Measurements from ENCODE around the gene CTSD. TPM values are rescaled to one million over a fixed set of nuclear protein-coding genes. Genes with fewer than 3 reads are reported as not detected.
A peak's percentile ranks its signal among the peaks of the same experiment; 100 is the strongest.

CTSD gene
- total RNA-seq, 2 donors from 2014 or later: 427 to 1,049 TPM

DNA sequence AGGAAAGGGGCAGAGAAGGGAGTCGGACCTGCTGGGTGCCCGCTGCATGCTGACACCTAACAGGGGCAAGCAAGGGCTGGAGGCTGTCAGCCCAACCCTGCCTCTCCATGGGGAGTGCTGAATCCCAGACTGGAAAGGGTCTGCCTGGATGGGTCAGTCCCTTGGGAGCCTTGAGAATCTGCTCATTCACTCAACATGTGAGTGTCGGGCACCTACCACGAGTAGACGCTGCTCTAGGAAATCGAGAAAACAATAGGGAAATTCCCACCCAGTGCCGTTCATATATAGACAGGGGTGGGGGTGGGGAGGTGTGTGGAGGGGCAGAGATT is 4.4 kb upstream of the CTSD start:
- H3K9me3 ChIP-seq: no peaks in the 10 kb centered on the region
- no peaks in the 10 kb centered on the region for H3K27me3 ChIP-seq (replicated peaks; ENCODE audit: insufficient read depth)
- H3K27ac ChIP-seq: no peak overlapping the region
- no peak overlapping the region for H3K4me3 ChIP-seq
- no peaks in the 10 kb centered on the region for H3K36me3 ChIP-seq
- ATAC-seq (ENCODE audit: insufficient number of reproducible peaks, low FRiP score, low read depth) (no peak), DNase-seq (ENCODE audit: low spot score) (no peak)
- TF ChIP-seq, protein P1, sequence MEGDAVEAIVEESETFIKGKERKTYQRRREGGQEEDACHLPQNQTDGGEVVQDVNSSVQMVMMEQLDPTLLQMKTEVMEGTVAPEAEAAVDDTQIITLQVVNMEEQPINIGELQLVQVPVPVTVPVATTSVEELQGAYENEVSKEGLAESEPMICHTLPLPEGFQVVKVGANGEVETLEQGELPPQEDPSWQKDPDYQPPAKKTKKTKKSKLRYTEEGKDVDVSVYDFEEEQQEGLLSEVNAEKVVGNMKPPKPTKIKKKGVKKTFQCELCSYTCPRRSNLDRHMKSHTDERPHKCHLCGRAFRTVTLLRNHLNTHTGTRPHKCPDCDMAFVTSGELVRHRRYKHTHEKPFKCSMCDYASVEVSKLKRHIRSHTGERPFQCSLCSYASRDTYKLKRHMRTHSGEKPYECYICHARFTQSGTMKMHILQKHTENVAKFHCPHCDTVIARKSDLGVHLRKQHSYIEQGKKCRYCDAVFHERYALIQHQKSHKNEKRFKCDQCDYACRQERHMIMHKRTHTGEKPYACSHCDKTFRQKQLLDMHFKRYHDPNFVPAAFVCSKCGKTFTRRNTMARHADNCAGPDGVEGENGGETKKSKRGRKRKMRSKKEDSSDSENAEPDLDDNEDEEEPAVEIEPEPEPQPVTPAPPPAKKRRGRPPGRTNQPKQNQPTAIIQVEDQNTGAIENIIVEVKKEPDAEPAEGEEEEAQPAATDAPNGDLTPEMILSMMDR (IDR thresholded peaks at IDR 0.05): no peak
- H3K4me1 ChIP-seq (ENCODE audit: control insufficient read depth in 1 of 2, low read depth in 2 of 2): peaks cover 13 to 21% of the 10 kb centered on the region in 2 donors

DNA sequence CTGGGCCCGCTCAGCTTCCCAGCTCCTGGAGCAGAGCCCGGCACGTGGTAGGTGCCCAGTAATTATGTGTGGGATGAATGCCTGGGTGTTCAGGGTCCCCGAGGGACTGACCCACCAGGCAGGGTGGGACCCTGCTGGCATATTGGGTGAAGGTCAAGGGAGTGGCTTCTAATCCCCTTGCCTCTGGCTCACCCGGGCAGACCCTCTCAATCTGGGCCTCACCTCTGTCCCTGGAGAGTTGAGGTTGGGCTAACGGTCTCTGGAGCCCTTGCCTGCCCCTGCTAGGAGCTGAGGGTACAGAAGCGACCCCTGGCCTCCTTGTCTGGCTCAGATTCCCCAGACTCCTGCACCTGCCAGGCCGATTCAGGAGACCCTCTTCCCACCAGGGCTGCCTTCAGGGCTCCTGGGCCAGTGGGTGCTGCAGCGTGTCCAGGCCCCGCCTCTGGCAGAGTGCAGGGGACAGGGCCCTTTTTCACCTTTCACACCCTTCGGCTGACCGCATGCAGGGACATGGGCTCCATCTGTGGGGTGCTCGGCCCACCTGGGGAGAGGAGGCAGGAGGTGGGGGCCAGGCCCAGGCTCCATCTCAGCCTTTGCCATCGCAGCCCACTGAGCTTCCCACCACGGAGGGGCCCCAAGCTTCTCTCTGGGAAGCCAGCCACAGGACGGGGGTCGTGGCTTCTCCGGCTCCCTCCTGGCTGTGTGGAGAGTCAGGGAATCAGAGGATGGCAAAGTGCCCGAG is 3.8 kb upstream of the CTSD start:
- no peaks in the 10 kb centered on the region for H3K9me3 ChIP-seq

DNA sequence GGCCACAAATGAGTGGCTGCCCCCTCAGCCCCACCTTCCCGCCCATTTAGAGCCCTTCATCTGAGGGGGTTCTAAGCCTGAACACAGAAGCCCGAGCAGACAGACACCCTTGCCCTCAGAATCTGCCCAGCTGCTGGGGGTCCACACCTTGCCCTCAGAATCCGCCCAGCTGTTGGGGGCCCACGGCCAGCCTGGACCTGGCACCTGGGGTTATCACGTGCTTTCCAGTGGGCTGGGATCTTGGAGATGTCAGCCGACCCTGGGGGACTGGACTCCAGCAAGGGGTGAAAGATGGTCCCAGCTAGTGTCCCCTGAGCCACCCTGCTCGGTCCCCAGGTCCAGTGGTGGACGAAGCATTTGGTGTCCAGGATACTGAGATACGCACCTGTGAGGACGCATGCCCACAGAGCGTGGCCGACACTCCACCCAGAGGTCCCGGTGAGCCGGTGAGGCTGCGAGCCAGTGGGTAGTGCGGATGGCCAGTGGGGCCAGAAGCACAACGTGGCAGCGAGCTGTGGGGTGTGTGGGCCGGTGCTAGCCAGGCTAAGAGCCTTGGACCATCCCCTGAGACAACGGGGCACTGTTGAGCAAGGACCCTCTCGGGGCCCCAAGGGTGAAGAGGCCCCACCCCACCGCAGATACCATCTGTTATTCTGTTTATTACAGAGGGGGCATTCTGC is 3.1 kb upstream of the CTSD start:
- TF ChIP-seq, protein P1 (IDR thresholded peaks at IDR 0.05): no peak
- Histone ChIP-seq H3K27ac (no peak overlapping the region), H3K36me3 (no peaks in the 10 kb centered on the region), H3K9me3 (no peaks in the 10 kb centered on the region), H3K4me1 (ENCODE audit: control insufficient read depth in 1 of 2, low read depth in 2 of 2) (peaks cover 17 to 24% of the 10 kb centered on the region in 2 donors), H3K27me3 (replicated peaks; ENCODE audit: insufficient read depth) (no peaks in the 10 kb centered on the region), H3K4me3 (no peak overlapping the region)
- ATAC-seq (ENCODE audit: insufficient number of reproducible peaks, low FRiP score, low read depth) (no peak), DNase-seq (ENCODE audit: low spot score) (no peak)

More for the DNA sequence above, 3.8 kb upstream of the CTSD start:
- Histone ChIP-seq H3K36me3 (no peaks in the 10 kb centered on the region), H3K27me3 (replicated peaks; ENCODE audit: insufficient read depth) (no peaks in the 10 kb centered on the region), H3K4me3 (no peak overlapping the region), H3K4me1 (ENCODE audit: control insufficient read depth in 1 of 2, low read depth in 2 of 2) (peaks cover 15 to 24% of the 10 kb centered on the region in 2 donors), H3K27ac (no peak overlapping the region)
- DNase-seq (ENCODE audit: low spot score): no peak
- no peak for ATAC-seq (ENCODE audit: insufficient number of reproducible peaks, low FRiP score, low read depth)
- TF ChIP-seq, protein P1 (IDR thresholded peaks at IDR 0.05): no peak

DNA sequence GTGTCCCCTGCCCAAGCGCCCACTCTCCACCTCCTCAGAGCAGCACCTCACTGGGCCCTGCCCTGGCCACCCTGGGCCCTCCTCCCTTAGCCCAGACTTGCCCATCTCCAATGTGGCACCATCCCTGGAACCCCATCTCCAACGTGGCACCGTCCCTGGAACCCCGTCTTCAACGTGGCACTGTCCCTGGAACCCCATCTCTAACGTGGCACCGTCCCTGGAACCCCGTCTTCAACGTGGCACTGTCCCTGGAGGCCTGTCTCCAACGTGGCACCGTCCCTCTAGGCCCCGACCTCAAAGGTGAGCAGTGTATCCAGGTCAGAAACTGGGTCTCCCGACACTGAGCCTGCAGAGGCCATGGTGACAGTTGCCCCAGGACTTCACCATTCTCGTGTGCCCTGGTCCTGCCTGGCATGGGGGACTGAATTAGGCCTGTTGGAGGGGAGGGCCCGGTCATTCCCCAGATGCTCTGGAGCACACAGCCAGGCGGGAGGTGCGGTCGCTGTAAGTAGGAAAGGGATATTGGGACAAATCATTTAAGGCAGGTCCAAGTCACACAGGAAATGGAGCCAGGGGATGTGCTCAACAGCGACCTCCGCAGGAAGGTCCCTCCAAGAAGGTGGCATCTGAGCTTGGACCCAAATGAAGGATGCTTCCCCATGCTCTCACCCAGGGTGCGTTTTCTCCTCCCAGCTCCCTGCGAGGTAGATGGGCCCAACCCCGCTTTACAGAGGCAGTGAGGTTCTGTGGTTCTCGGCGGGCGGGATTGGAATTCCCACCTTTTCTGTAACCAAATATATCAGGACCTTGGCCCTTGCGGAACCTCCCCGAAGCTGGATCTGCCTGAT is 2.4 kb upstream of the CTSD start:
- TF ChIP-seq, protein P1 (IDR thresholded peaks at IDR 0.05): no peak
- no peaks in the 10 kb centered on the region for H3K27me3 ChIP-seq (replicated peaks; ENCODE audit: insufficient read depth)
- ATAC-seq (ENCODE audit: insufficient number of reproducible peaks, low FRiP score, low read depth) (no peak), DNase-seq (ENCODE audit: low spot score) (no peak)
- H3K27ac ChIP-seq: no peak overlapping the region
- no peak overlapping the region for H3K4me3 ChIP-seq
- H3K36me3 ChIP-seq: no peaks in the 10 kb centered on the region
- no peaks in the 10 kb centered on the region for H3K9me3 ChIP-seq
- peaks cover 24 to 27% of the 10 kb centered on the region in 2 donors for H3K4me1 ChIP-seq (ENCODE audit: control insufficient read depth in 1 of 2, low read depth in 2 of 2)

DNA sequence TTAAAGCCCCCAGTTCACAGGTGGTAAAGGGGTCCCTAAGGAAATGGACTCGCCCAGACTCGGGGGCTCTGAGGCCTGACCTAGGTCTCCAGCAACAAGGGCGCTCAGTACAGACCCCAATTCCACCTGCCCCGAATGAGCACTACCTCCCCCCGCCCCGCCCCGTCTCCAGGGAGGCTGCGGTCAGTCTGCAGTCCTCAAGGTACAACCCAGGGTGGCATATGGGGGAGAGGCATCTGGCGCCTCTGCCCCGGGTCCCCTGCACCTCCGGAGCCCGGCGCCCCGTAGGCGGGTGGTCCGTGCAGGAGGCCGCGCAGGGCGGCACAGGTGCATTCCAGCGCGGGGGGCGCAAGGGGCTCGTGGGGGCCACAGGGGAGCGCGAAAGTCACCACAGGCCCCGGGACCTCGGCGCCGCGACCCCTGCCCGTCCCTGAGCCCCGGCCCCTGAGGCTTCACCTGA is 361 bp downstream of the CTSD start:
- peak overlapping the region; percentile 89 for H3K4me3 ChIP-seq
- H3K4me1 ChIP-seq (ENCODE audit: control insufficient read depth in 1 of 2, low read depth in 2 of 2): peaks cover 45 to 52% of the 10 kb centered on the region in 2 donors
- peaks cover 8% of the 10 kb centered on the region for H3K36me3 ChIP-seq
- peak overlapping the region; percentile 87 to 93 for H3K27ac ChIP-seq
- ATAC-seq (ENCODE audit: insufficient number of reproducible peaks, low FRiP score, low read depth) (no peak), DNase-seq (ENCODE audit: low spot score) (no peak)
- H3K27me3 ChIP-seq (replicated peaks; ENCODE audit: insufficient read depth): no peaks in the 10 kb centered on the region
- TF ChIP-seq, protein P1 (IDR thresholded peaks at IDR 0.05): no peak
- no peaks in the 10 kb centered on the region for H3K9me3 ChIP-seq
